ENCODE results near the gene PHLPP1. TPM values are rescaled to one million over a fixed set of nuclear protein-coding genes. Genes with fewer than 3 reads are reported as not detected.

The PHLPP1 gene
- total RNA-seq, 1 experiment from 2014 or later = 39.9 TPM

GRCh38 chr18:62974388-62974787, 259.0 kb downstream of the PHLPP1 start:
- Mint-ChIP-seq H3K4me1 (peaks cover 17 to 27% of the 10 kb centered on the region in 2 experiments), H3K27ac (peak overlapping the region in 2 of 3 experiments; percentile 44 to 56; a peak in 2 of 7 replicates), H3K36me3 (ENCODE audit: insufficient read depth in 1 of 3, low read depth in 3 of 3) (peaks cover 35 to 68% (median 45%) of the 10 kb centered on the region in 3 experiments; a peak in 6 of 7 replicates), H3K4me3 (no peak overlapping the region), H3K9me3 (no peaks in the 10 kb centered on the region; a peak in 1 of 5 replicates), H3K27me3 (ENCODE audit: low read depth) (no peaks in the 10 kb centered on the region)
- no peaks in the 10 kb centered on the region for H3K23me2 ChIP-seq (ENCODE audit: insufficient read length, low read depth, low read length, poor library complexity, severe bottlenecking)
- no peak overlapping the region for H4K8ac ChIP-seq (replicated peaks; ENCODE audit: insufficient read length, low read depth, low read length)
- no peak overlapping the region for H2BK12ac ChIP-seq (ENCODE audit: insufficient read length, low read depth, low read length)
- H3T11ph ChIP-seq (ENCODE audit: low read length) = no peak overlapping the region
- no peak overlapping the region for H2BK120ac ChIP-seq (ENCODE audit: low read depth, low read length, poor library complexity, severe bottlenecking)
- no peak overlapping the region for H4K91ac ChIP-seq (ENCODE audit: insufficient read length, low read depth, low read length)
- H3K27me3 ChIP-seq (ENCODE audit: insufficient read depth, low read length) = no peaks in the 10 kb centered on the region
- H3K56ac ChIP-seq (ENCODE audit: insufficient read length, low read depth, low read length) = no peak overlapping the region
- no peak overlapping the region for H2AK5ac ChIP-seq (ENCODE audit: insufficient read length, low read length)
- no peaks in the 10 kb centered on the region for H3K79me1 ChIP-seq (ENCODE audit: insufficient read depth, low read depth, low read length, poor library complexity, severe bottlenecking)
- H2BK5ac ChIP-seq (ENCODE audit: insufficient read length, low read length) = no peak overlapping the region
- no peaks in the 10 kb centered on the region for H3K4me1 ChIP-seq (ENCODE audit: insufficient read depth, low read length)
- H3K18ac ChIP-seq (ENCODE audit: insufficient read length, low read depth, low read length) = no peak overlapping the region
- WGBS (ENCODE audit: extremely low coverage, insufficient read length, low lambda C conversion rate) = no CpG with 5 or more reads among the region's 3 CpGs
- H3K9ac ChIP-seq (ENCODE audit: extremely low read depth, insufficient read length, low read length) = no peak overlapping the region
- H4K5ac ChIP-seq (ENCODE audit: insufficient read length, low read depth, low read length) = no peak overlapping the region
- H2AFZ ChIP-seq (ENCODE audit: low read length) = no peak overlapping the region
- no peak overlapping the region for H3K14ac ChIP-seq (ENCODE audit: insufficient read depth, low read length)
- H3K9me3 ChIP-seq (ENCODE audit: control insufficient read depth, low read depth, low read length) = no peaks in the 10 kb centered on the region
- H2BK20ac ChIP-seq (ENCODE audit: low read depth, low read length, poor library complexity, severe bottlenecking) = no peak overlapping the region
- TF ChIP-seq CTCF (conservative IDR thresholded peaks at IDR 0.05) = no peak
- no peak for DNase-seq
- H2BK15ac ChIP-seq (ENCODE audit: low read depth, low read length) = no peak overlapping the region
- no peaks in the 10 kb centered on the region for H3K79me2 ChIP-seq (ENCODE audit: insufficient read depth, low read length)
- H3K4ac ChIP-seq (ENCODE audit: low read depth, low read length) = no peak overlapping the region
- H4K20me1 ChIP-seq (ENCODE audit: control insufficient read depth, insufficient read depth, insufficient read length) = no peaks in the 10 kb centered on the region
- no peak overlapping the region for H3K27ac ChIP-seq (ENCODE audit: insufficient read length, low read depth, low read length)
- H3K4me2 ChIP-seq (ENCODE audit: insufficient read depth, insufficient read length, low read length) = no peak overlapping the region
- H3K23ac ChIP-seq (ENCODE audit: insufficient read length, low read depth, low read length) = no peak overlapping the region

All from H9 (cell line).